Activated CD4-positive, alpha-beta T cell treated with anti-CD3 and anti-CD28 coated beads, Interleukin-2, amount 10 ng/mL, durations not matched to agents 7 days and 5 days (primary cell): Measurements from ENCODE around the gene CLDN9. TPM values are rescaled to one million over a fixed set of nuclear protein-coding genes. Genes with fewer than 3 reads are reported as not detected.
"Not testable (repeated sequence)": the region's sequence is repeated elsewhere in the genome, so short reads cannot be mapped to it uniquely, and the experiment has no call there.

ENCODE experiments used
- CTCF ChIA-PET: fragments of 350-600 bp; sonication (Branson Sonifier 250); formaldehyde crosslinking; loops from one replicate; lab custom pipeline; 2021; ENCODE audit warnings: antibody characterized with exemption; lab: Charles Lee
- POLR2A ChIA-PET: fragments of 350-600 bp; sonication (Branson Sonifier 250); formaldehyde crosslinking; loops from one replicate; lab custom pipeline; 2021; ENCODE audit warnings: antibody characterized with exemption; lab: Charles Lee
- DNase-seq: peaks from one replicate; pipeline ENCODE4 v3.0.0-alpha.2; 2020
- H3K27ac Mint-ChIP-seq: one replicate; pipeline ENCODE4 v1.8.0; 2021; ENCODE audit warnings: mild to moderate bottlenecking, moderate library complexity, mixed read lengths
- H3K27me3 Mint-ChIP-seq: one replicate; pipeline ENCODE4 v1.8.0; 2021; ENCODE audit warnings: mixed read lengths
- H3K36me3 Mint-ChIP-seq: one replicate; pipeline ENCODE4 v1.8.0; 2021; ENCODE audit warnings: low read depth, mixed read lengths
- H3K4me1 Mint-ChIP-seq: one replicate; pipeline ENCODE4 v1.8.0; 2021; ENCODE audit warnings: mixed read lengths
- H3K4me3 Mint-ChIP-seq: one replicate; pipeline ENCODE4 v1.8.0; 2021; ENCODE audit warnings: mild to moderate bottlenecking, moderate library complexity, mixed read lengths
- H3K9me3 Mint-ChIP-seq: one replicate; pipeline ENCODE4 v1.8.0; 2021; ENCODE audit warnings: mixed read lengths
- total RNA-seq, 2 experiments: library from RNA; stranded (reverse); gene quantifications; one replicate each; pipeline ENCODE4 v1.2.3, GENCODE V29; 2021

The CLDN9 gene
- total RNA-seq, 2 experiments from 2014 or later = not detected

- Mint-ChIP-seq H3K36me3 (peaks cover 32% of the 10 kb centered on the region), H3K27me3 (peaks cover 19% of the 10 kb centered on the region), H3K9me3 (no peaks in the 10 kb centered on the region), H3K4me1 (peaks cover 59% of the 10 kb centered on the region), H3K4me3 (no peak overlapping the region), H3K27ac (no peak overlapping the region)
- ChIA-PET POLR2A (no interaction called here), CTCF (interaction anchor here (0.8 to 5.5 kb wide), 7 partner anchors 9 to 79 kb away, joined by 3 to 33 read pairs (median 6); no protein-coding TSS in a partner anchor)
- DNase-seq = no peak
Observed at GRCh38 chr16:3049921-3050481, 37.3 kb downstream of the CLDN9 start.

DNA sequence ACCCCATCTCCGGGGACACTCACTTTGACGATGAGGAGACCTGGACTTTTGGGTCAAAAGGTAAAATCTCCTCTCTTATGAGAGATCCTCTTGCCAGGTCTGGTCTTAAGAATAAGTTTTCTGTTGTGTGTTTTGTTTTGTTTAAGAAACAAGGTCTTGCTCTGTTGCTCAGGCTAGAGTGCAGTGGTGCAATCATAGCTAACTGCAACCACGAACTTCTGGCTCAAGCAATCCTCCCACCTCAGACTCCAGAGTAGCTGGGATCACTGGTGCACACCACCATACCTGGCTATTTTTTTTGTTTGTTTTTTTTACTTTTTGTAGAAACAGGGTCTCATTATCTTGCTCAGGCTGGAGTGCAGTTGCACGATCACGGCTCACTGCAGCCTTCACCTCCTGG, 37.8 kb downstream of the CLDN9 start:
- ChIA-PET POLR2A (no interaction called here), CTCF (interaction anchor here (0.6 to 5.5 kb wide), 6 partner anchors 9 to 47 kb away, joined by 3 to 33 read pairs (median 3); no protein-coding TSS in a partner anchor)
- H3K27me3 Mint-ChIP-seq = peaks cover 14% of the 10 kb centered on the region
- H3K4me3 Mint-ChIP-seq = no peak overlapping the region
- DNase-seq = no peak
- peak overlapping the region; percentile 31 for H3K27ac Mint-ChIP-seq
- peaks cover 60% of the 10 kb centered on the region for H3K4me1 Mint-ChIP-seq
- no peaks in the 10 kb centered on the region for H3K9me3 Mint-ChIP-seq
- H3K36me3 Mint-ChIP-seq = peaks cover 35% of the 10 kb centered on the region

DNA sequence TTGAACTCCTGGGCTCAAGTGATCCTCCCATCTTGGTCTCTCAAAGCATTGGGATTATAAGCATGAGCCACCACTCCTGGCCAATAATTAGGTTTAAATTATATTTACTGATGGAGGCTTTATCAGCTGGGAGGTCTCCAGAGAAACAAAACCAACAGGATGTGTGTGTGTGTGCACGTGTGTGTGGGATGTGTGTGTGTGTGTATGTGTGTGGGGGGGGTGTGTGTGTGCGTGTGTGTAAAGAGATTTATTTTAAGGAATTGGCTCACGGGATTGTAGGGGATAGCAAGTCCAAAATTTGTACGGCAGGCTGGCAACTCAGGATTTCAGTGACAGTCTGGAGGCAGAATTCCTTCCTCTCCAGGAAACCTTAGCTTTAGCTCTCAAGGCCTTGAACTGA, 38.3 kb downstream of the CLDN9 start:
- Mint-ChIP-seq H3K27me3 (peaks cover 12% of the 10 kb centered on the region), H3K27ac (peak overlapping the region; percentile 31), H3K36me3 (peaks cover 39% of the 10 kb centered on the region), H3K4me3 (no peak overlapping the region), H3K9me3 (no peaks in the 10 kb centered on the region), H3K4me1 (peaks cover 64% of the 10 kb centered on the region)
- POLR2A ChIA-PET = no interaction called here
- no peak for DNase-seq
- CTCF ChIA-PET = interaction anchor here (0.6 to 5.5 kb wide), 9 partner anchors 8 to 84 kb away, joined by 3 to 25 read pairs (median 3); partner anchors contain the start of gene ZNF213

DNA sequence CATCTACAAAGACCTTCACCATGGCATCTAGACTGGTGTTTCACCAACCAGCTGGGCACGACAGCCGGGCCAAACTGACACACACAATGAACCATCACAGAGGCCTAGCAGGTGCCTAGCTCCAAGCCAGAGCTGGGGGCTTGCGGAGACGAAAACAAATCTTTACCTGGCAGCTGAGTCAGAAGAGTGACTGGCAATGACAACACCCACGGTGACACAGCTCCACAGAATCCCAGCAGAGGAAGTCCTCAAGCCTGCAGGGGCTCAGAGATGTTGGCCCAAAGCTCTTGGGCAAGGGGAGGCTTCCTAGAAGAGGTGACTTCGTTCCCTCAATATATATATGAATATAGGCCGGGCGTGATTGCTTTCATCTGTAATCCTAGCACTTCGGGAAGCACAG, 38.8 kb downstream of the CLDN9 start:
- Mint-ChIP-seq H3K27ac (no peak overlapping the region), H3K4me1 (peaks cover 68% of the 10 kb centered on the region), H3K27me3 (peaks cover 12% of the 10 kb centered on the region), H3K4me3 (no peak overlapping the region), H3K36me3 (peaks cover 41% of the 10 kb centered on the region), H3K9me3 (no peaks in the 10 kb centered on the region)
- no peak for DNase-seq
- POLR2A ChIA-PET = no interaction called here
- CTCF ChIA-PET = interaction anchor here (0.9 to 5.5 kb wide), 6 partner anchors 8 to 83 kb away, joined by 3 to 25 read pairs (median 5); partner anchors contain the start of gene ZNF213

DNA sequence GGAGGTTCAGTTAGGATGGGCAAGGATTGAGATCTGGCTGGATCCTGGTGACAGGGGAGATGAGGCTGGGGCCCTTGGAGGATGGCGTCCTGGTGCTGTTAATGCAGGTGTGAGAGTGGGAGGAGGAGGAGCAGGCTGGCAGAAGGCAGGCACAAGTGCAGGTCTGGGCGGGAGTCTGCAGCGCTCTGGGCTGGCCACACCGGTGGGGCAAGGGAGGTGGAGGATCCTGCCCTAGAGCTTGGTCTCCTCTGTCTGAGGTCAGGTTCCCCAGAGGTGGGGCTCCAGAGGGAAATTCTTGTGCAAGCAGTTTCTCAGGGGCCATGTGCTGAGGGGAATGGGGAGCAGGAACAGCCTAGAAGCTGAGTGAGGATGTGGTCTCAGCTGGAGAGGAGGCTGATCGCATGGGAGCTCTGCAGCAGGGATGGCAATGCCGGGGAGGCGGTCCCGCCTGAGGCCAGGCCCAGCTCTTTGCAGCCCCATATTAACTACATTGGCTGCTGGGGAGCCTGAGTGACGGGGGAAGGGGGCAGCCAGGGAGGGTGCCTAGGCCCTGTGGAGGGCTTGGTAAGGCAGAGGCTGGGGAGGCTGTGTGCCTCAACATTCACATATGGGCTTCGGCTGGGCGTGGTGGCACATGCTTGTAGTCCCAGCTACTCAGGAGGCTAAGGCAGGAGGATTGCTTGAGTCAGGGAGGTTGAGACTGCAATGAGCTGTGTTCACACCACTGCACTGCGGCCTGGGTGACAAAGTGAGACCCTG, 40.0 kb downstream of the CLDN9 start:
- POLR2A ChIA-PET, H3K4me3 Mint-ChIP-seq, H3K27me3 Mint-ChIP-seq, H3K9me3 Mint-ChIP-seq: not testable (repeated sequence)
- DNase-seq = peak; percentile 46
- Mint-ChIP-seq H3K27ac (peak overlapping the region; percentile 26), H3K4me1 (peaks cover 76% of the 10 kb centered on the region), H3K36me3 (peaks cover 53% of the 10 kb centered on the region)
- CTCF ChIA-PET = interaction anchor here (2.0 kb wide), 1 partner anchor 77 kb away, joined by 7 read pairs; no protein-coding TSS in a partner anchor

- H3K27ac Mint-ChIP-seq, CTCF ChIA-PET, H3K9me3 Mint-ChIP-seq, POLR2A ChIA-PET, DNase-seq, H3K27me3 Mint-ChIP-seq, H3K4me3 Mint-ChIP-seq: not testable (repeated sequence)
- H3K36me3 Mint-ChIP-seq = peaks cover 53% of the 10 kb centered on the region
- H3K4me1 Mint-ChIP-seq = peaks cover 75% of the 10 kb centered on the region
Observed at GRCh38 chr16:3053330-3053710, 40.6 kb downstream of the CLDN9 start.

DNA sequence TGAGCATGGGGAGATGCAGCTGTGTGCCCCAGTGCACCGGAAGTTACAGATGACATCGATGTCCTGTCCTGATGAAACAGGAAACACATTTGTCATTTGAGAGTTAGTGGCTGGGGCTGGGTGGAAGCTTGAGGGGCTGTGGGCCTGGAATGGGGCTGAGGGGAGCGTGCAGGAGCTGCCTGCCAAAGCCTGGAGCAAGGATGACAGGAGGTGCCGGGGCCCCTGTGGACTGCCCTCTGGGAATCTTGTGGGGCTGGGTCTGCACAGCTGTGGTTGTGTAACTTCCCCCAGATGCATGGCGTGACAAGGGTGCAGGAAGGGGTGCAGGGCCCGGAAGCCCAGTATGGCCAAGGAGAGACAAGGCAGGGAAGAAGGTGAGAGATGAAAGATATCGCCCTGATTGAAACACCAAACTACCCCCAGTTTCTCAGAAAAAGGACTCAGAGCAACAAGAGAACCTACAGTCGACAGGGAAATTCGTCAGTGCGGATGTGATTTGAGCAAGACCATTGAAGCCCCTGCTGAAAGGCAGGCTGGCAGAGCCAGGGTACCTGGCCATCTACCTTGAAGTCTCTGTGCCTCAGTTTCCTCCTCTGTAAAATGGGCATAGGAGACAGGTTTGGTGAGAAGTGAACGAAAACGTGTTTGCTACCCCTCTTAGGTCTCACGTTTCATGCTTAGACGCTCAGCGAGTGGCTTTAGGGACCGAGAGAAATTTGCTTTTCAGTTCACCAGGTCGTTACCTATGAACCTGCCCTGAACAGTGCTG, 42.4 kb downstream of the CLDN9 start:
- peaks cover 55% of the 10 kb centered on the region for H3K36me3 Mint-ChIP-seq
- peaks cover 71% of the 10 kb centered on the region for H3K4me1 Mint-ChIP-seq
- H3K27me3 Mint-ChIP-seq = no peaks in the 10 kb centered on the region

DNA sequence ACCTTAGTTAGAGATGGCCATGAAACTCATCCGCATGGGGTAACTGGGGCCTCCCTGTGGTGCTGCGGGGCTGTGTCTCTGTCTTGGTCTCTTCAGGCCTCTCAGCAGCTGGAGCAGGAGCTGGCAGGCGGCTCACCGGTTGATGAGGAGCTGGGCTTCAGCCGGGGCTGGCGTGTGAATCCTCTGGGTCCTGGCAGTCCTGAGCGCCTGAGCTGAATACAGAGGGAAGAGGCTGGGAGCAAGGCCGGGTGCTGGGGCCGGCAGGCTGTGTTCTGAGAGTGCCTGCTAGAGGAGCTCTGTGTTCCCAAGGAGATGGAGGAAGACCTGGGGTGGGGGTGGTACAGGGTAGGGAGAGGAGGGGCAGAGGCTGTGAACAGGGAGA, 43.0 kb downstream of the CLDN9 start:
- H3K36me3 Mint-ChIP-seq = peaks cover 53% of the 10 kb centered on the region
- CTCF ChIA-PET = interaction anchor here (1.1 to 6.0 kb wide), 7 partner anchors 10 to 95 kb away, joined by 3 to 67 read pairs (median 5); partner anchors contain the start of gene IL32
- H3K27me3 Mint-ChIP-seq, H3K9me3 Mint-ChIP-seq, DNase-seq, POLR2A ChIA-PET: not testable (repeated sequence)
- peak overlapping the region; percentile 59 for H3K4me3 Mint-ChIP-seq
- H3K27ac Mint-ChIP-seq = peak overlapping the region; percentile 88
- H3K4me1 Mint-ChIP-seq = peaks cover 72% of the 10 kb centered on the region

More for the DNA sequence above, 42.4 kb downstream of the CLDN9 start:
- ChIA-PET POLR2A (no interaction called here), CTCF (interaction anchor here (0.9 to 6.0 kb wide), 6 partner anchors 10 to 74 kb away, joined by 3 to 67 read pairs (median 5); partner anchors contain the start of gene IL32)
- Mint-ChIP-seq H3K9me3 (no peaks in the 10 kb centered on the region), H3K4me3 (peak overlapping the region; percentile 59), H3K27ac (peak overlapping the region; percentile 88)
- peak; percentile 52 for DNase-seq

- no peaks in the 10 kb centered on the region for H3K27me3 Mint-ChIP-seq
- peak overlapping the region; percentile 88 for H3K27ac Mint-ChIP-seq
- peaks cover 45% of the 10 kb centered on the region for H3K36me3 Mint-ChIP-seq
- POLR2A ChIA-PET = no interaction called here
- peaks cover 64% of the 10 kb centered on the region for H3K4me1 Mint-ChIP-seq
- DNase-seq = no peak
- CTCF ChIA-PET = interaction anchor here (1.1 to 6.0 kb wide), 7 partner anchors 9 to 94 kb away, joined by 3 to 67 read pairs (median 5); partner anchors contain the start of gene IL32
- peak overlapping the region; percentile 93 for H3K4me3 Mint-ChIP-seq
- H3K9me3 Mint-ChIP-seq = no peaks in the 10 kb centered on the region
Observed at GRCh38 chr16:3056336-3057180, 43.8 kb downstream of the CLDN9 start.

- Mint-ChIP-seq H3K9me3 (no peaks in the 10 kb centered on the region), H3K4me3 (peak overlapping the region; percentile 93), H3K4me1 (peaks cover 64% of the 10 kb centered on the region), H3K27ac (peak overlapping the region; percentile 88), H3K27me3 (no peaks in the 10 kb centered on the region), H3K36me3 (peaks cover 38% of the 10 kb centered on the region)
- ChIA-PET POLR2A (no interaction called here), CTCF (interaction anchor here (0.8 to 11.0 kb wide), 15 partner anchors 8 to 101 kb away, joined by 3 to 72 read pairs (median 11); partner anchors contain the start of genes HCFC1R1, THOC6 and ZSCAN10)
- no peak for DNase-seq
Observed at GRCh38 chr16:3057181-3058138, 44.7 kb downstream of the CLDN9 start.
